ENCODE data around the gene GPR33. TPM values are rescaled to one million over a fixed set of nuclear protein-coding genes. Genes with fewer than 3 reads are reported as not detected.

The GPR33 gene
- total RNA-seq, 1 donor from 2014 or later: not detected

DNA sequence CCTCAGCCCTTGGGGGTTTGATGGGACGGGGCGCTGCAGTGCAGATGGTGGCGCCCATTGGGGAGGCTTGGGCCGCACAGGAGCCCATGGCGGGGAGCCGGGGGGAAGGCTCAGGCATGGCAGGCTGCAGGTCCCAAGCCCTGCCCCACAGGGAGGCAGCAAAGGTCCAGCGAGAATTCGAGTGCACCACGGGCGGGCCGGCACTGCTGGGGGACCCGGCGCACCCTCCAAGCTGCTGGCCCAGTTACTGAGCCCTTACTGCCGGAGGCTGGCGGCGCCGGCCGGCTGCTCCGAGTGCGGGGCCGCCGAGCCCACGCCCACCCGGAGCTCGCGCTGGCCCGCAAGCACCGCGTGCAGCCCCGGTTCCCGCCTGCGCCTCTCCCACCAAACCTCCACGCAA is 39.2 kb upstream of the GPR33 start:
- H3K27me3 ChIP-seq (ENCODE audit: low read depth): no peaks in the 10 kb centered on the region
- DNase-seq: no peak
- H3K4me3 ChIP-seq: no peak overlapping the region
- H3K4me1 ChIP-seq: no peaks in the 10 kb centered on the region
- intact Hi-C loops (cut with micrococcal nuclease): no loop called here
- TF ChIP-seq CTCF (IDR thresholded peaks at IDR 0.05; ENCODE audit: borderline replicate concordance): no peak
- no peaks in the 10 kb centered on the region for H3K36me3 ChIP-seq
- H3K27ac ChIP-seq (replicated peaks): no peak overlapping the region
- H3K9me3 ChIP-seq (replicated peaks): no peaks in the 10 kb centered on the region

- DNase-seq: no peak
- no peaks in the 10 kb centered on the region for H3K9me3 ChIP-seq (replicated peaks)
- no peak for TF ChIP-seq CTCF (IDR thresholded peaks at IDR 0.05; ENCODE audit: borderline replicate concordance)
- H3K27ac ChIP-seq (replicated peaks): no peak overlapping the region
- H3K4me1 ChIP-seq: peaks cover 10% of the 10 kb centered on the region
- no peaks in the 10 kb centered on the region for H3K36me3 ChIP-seq
- intact Hi-C loops (cut with micrococcal nuclease): loop anchor here (5.0 kb wide), 1 partner anchor 741 kb away; no protein-coding TSS in a partner anchor
- no peaks in the 10 kb centered on the region for H3K27me3 ChIP-seq (ENCODE audit: low read depth)
- no peak overlapping the region for H3K4me3 ChIP-seq
These were observed 23.0 kb upstream of the GPR33 start for GRCh38 chr14:31510855-31511254.

DNA sequence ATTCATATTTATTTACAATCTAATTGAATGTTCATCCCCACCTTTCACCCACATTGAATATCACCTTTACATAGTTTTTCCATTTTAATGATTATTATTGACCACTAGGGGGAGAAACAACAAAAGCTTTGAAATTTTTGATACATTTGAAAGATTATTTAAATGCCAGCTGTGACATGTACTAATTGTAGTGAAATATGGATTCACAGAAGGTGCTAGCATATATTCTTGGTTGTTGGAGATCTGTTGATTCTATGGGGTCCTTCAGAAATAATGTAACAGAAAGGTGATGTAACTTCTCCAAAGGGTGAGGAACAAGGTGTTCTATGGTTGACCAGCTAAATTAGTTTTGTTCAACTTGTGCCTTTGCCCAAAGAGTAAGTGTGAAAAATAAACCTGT is 22.4 kb upstream of the GPR33 start:
- Histone ChIP-seq H3K9me3 (replicated peaks) (no peaks in the 10 kb centered on the region), H3K27me3 (ENCODE audit: low read depth) (no peaks in the 10 kb centered on the region), H3K4me3 (no peak overlapping the region), H3K36me3 (no peaks in the 10 kb centered on the region), H3K4me1 (peaks cover 16% of the 10 kb centered on the region), H3K27ac (replicated peaks) (no peak overlapping the region)
- no peak for DNase-seq
- TF ChIP-seq CTCF (IDR thresholded peaks at IDR 0.05; ENCODE audit: borderline replicate concordance): peak; percentile 68
- intact Hi-C loops (cut with micrococcal nuclease): loop anchor here (5.0 kb wide), 1 partner anchor 742 kb away; no protein-coding TSS in a partner anchor

GRCh38 chr14:31508135-31508534 is 20.3 kb upstream of the GPR33 start:
- H3K27ac ChIP-seq (replicated peaks): no peak overlapping the region
- H3K27me3 ChIP-seq (ENCODE audit: low read depth): no peaks in the 10 kb centered on the region
- DNase-seq: no peak
- peaks cover 26% of the 10 kb centered on the region for H3K4me1 ChIP-seq
- H3K4me3 ChIP-seq: no peak overlapping the region
- intact Hi-C loops (cut with micrococcal nuclease): no loop called here
- H3K9me3 ChIP-seq (replicated peaks): no peaks in the 10 kb centered on the region
- no peak for TF ChIP-seq CTCF (IDR thresholded peaks at IDR 0.05; ENCODE audit: borderline replicate concordance)
- no peaks in the 10 kb centered on the region for H3K36me3 ChIP-seq

GRCh38 chr14:31505411-31505810 is 17.6 kb upstream of the GPR33 start:
- no peaks in the 10 kb centered on the region for H3K9me3 ChIP-seq (replicated peaks)
- TF ChIP-seq CTCF (IDR thresholded peaks at IDR 0.05; ENCODE audit: borderline replicate concordance): no peak
- DNase-seq: no peak
- intact Hi-C loops (cut with micrococcal nuclease): no loop called here
- peak overlapping the region; percentile 63 for H3K27ac ChIP-seq (replicated peaks)
- H3K27me3 ChIP-seq (ENCODE audit: low read depth): no peaks in the 10 kb centered on the region
- H3K36me3 ChIP-seq: no peaks in the 10 kb centered on the region
- peaks cover 26% of the 10 kb centered on the region for H3K4me1 ChIP-seq
- H3K4me3 ChIP-seq: no peak overlapping the region

DNA sequence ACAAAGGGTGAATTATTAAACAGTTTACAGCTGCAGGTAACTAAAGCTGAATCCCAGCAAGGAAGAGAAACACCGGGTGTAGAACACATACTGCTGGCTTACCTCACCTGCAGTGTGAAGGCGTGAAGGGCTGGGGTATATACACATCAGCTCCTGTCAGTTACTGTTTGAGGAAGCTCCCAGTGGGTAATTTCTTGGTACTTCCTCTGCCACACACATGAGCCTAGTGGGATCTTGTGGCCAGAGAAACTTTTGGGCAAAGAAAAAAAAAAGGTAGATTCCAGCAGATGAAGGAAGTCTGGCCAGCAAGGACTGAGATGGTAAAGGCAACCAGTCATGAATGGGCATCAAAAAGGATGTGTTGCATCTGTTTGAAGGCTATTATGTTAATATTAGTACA is 14.0 kb upstream of the GPR33 start:
- Histone ChIP-seq H3K27me3 (ENCODE audit: low read depth) (no peaks in the 10 kb centered on the region), H3K27ac (replicated peaks) (no peak overlapping the region), H3K4me1 (peaks cover 23% of the 10 kb centered on the region), H3K4me3 (no peak overlapping the region), H3K9me3 (replicated peaks) (peaks cover 30% of the 10 kb centered on the region), H3K36me3 (no peaks in the 10 kb centered on the region)
- no peak for DNase-seq
- intact Hi-C loops (cut with micrococcal nuclease): no loop called here
- no peak for TF ChIP-seq CTCF (IDR thresholded peaks at IDR 0.05; ENCODE audit: borderline replicate concordance)
